HG03575 (cell line): Measurements from ENCODE around the gene CYTIP.
"Not testable (repeated sequence)": the region's sequence is repeated elsewhere in the genome, so short reads cannot be mapped to it uniquely, and the experiment has no call there.

ENCODE experiments used
- ATAC-seq: cut with Tn5 transposase; IDR thresholded peaks from one replicate; pipeline ENCODE4 v1.9.1; 2021; ENCODE audit not compliant: unreplicated experiment, insufficient number of reproducible peaks, low FRiP score; ENCODE audit errors: extremely low read depth

CYTIP gene

DNA sequence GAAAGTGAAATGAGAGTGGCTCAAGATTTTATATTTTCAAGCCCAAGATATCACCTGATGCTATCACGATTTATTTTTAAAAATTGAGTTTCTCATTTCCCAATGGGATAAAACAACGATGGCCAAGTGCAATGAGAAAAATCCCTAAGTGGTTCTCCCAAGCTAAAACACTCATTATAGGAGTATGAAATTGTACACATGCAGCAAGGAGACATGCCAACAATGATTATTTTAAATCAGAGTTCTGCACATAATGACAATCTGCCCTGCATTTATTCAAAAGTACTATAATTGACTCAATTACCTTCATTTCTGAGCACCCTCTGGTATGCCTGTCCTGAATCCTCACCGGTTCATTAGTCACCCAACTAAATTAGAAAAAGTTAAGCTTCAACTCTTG lies 12.7 kb downstream of the CYTIP start:
- ATAC-seq = no peak

GRCh38 chr2:157428500-157429175 lies 15.3 kb downstream of the CYTIP start:
- ATAC-seq = no peak

- no peak for ATAC-seq
Observed at GRCh38 chr2:157427922-157428303, 16.0 kb downstream of the CYTIP start.

- ATAC-seq = no peak
Observed at GRCh38 chr2:157427003-157427921, 16.6 kb downstream of the CYTIP start.

GRCh38 chr2:157426477-157426994 lies 17.4 kb downstream of the CYTIP start:
- ATAC-seq = no peak

DNA sequence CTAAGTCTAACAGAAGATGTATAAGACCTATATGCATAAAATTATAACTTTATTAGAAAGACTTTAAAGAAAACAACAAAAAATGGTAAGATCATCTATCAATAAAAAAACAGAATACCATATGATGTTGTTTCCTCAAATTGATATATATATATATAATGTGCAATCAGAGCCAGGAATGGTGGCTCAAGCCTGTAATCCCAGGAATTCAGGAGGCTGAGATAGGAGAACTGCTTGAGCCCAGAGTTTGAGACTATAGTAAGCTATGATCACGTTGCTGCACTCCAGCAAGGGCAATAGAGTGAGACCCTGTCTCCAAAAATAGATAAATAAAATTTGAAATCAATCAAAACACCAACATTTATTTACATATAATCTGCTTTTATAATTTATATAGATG lies 19.5 kb downstream of the CYTIP start:
- no peak for ATAC-seq

DNA sequence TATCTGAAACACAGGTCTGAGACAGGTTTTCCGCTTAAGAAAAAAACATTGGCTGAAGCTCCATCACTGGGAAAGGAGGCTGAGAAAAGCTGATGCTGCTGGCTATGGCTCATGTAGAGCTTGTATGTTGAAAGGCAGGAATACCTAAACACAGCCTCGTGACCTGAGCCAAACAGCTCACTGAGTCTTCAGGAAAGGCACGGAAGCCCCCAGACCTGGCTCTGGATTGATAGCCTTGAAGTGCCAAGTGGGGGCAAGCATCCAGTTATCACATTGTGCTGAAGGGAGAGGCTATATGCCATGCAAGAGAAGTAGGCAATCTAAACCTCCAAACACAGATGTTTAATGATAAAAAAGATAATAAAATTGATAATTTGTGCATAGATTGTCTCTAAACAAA lies 21.9 kb downstream of the CYTIP start:
- ATAC-seq = no peak

DNA sequence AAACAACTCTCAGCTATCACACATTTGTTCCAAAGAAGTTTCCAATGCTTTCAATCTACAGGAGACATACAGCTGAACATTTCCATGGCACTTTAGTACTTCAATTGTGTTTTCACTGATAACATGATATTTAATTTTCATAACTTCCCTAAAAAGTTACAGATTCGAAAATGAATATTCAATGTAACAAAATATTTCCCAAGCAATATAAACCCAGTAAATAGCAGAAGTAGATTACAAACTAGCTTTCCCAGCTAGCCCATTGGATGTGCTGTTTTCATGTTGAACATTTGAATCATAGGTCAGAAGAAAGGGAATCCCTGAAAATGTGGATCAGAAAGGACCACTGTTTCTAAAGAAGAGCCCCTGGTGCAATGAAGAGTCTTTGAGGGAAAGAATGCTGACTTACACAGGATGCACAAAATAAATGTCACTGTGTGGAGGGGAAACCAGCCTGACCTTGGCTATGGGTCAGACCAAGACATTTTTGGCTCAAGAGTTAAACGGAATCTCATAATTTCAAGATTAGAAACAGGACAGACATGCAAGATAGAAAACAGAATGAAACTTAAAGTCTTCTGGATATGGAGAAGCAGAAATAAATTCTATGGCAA lies 22.5 kb downstream of the CYTIP start:
- ATAC-seq = no peak

DNA sequence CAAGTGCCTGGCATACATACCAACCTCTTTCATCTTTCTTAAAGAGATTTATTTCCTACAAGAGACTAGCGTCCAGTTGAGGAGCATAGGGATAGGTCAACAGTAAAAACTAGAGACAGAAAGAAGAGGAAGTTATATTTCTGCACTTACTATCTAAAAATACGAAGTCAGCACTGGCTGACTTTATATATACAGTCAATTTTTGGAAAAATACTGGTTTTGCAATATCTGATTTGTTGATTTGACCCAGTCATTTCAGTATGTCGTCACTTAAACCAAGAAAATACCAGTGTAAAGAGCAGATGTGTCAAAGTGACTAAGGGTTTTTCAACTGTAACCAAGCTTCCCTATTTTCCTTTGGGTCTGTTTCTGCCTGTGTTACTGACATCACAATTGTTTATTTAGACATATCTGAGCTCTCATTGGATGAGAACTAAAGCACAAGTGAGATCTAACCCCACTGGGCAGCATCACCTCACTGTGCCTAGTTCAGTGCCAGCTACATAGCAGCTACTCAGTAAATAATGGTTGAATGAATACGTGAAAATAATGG lies 23.0 kb downstream of the CYTIP start:
- peak; percentile 33 for ATAC-seq

DNA sequence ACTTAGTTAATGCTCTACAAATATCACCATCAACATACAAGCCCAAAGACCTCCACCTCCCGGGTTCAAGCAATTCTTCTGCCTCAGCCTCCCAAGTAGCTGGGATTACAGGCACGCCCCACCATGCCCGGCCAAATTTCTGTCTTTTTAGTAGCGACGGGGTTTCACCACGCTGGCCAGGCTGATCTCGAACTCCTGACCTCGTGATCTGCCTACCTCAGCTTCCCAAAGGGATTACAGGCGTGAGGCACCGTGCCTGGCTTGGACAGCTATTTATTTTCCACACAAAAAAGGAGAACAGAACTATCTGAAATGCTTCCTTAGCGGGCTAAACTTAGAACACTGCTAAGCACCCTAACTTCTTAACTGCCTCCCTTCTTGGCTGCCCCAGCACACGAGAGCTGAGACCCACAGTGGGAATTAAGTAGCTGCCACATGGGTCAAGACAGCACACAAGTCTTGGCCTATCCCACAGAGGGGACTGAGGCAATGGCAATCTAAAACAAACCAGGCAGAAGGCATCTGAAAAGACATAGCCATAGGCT lies 24.8 kb downstream of the CYTIP start:
- no peak for ATAC-seq

- no peak for ATAC-seq
Observed at GRCh38 chr2:157418239-157418641, 25.6 kb downstream of the CYTIP start.

DNA sequence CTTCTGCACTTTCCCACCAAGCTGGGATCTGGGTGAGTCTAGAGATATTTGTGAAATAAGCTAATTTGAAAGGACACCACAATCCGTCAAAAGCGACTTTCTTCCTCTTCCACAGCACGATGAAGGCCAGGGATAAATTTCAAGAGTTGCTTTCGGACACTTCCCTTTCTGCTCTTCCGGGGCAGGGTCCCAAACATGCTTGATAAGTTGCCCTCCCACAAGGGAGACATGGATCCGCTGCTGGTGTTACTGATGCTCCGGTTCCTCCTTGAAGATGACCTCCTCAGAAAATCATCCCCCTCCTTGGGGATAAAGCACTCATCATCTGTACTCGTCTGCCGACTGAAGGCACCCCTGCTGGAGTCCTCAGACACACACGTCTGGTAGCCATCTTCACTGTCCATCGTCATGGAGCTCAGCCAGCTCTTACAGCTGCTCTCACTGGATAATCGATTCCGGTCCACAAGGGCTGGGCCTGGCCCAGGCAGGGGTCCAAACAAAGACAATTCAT lies 28.2 kb downstream of the CYTIP start:
- no peak for ATAC-seq

DNA sequence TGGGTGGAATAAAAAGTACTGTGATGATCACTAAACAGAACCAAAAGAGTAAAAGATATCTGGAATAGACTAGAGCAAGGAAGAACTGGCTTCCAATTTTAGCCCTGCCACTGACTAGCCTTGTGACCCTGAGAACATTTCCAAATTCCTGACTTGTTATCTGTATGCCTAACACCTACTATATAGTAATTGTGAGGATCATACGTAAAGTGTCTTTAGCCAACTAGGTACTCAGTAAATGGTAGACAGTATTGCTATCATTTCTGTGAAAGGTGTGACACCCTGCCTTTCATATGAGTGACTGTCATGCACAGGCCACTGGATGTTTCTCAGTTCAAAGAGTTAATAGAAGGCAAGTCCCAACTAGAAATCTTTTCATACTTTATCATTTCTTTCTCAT lies 29.8 kb downstream of the CYTIP start:
- no peak for ATAC-seq

- ATAC-seq = peak; percentile 91
Observed at GRCh38 chr2:157413326-157414035, 30.4 kb downstream of the CYTIP start.

- ATAC-seq = no peak
Observed at GRCh38 chr2:157411624-157412336, 32.1 kb downstream of the CYTIP start.

DNA sequence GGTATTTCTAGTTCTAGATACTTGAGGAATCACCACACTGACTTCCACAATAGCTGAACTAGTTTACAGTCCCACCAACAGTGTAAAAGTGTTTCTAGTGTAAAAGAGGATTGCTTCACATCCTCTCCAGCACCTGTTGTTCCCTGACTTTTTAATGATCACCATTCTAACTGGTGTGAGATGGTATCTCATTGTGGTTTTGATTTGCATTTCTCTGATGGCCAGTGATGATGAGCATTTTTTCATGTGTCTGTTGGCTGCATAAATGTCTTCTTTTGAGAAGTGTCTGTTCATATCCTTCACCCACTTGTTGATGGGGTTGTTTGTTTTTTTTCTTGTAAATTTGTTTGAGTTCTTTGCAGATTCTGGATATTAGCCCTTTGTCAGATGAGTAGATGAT lies 38.5 kb downstream of the CYTIP start:
- not testable (repeated sequence) for ATAC-seq

DNA sequence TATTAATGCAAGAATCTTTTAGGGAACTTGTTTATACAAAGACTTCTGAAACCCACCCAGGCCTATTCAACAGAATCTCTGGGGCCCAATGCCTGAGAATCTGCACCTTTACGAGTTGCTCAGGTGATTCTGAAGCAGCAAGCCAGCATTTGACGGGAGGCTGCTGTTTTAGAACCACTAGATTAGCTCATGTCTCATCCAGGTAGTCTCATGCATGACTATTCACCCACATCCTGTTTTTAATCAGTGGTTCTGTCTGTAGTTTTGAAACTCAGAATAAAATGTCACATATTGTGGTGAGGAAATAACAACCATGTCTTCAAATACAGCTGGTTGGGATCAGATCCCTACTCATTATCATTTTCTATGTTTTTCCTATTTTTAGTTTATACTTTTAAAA lies 39.5 kb downstream of the CYTIP start:
- peak; percentile 100 for ATAC-seq
